ENCODE results near the gene DNAH8. TPM values are rescaled to one million over a fixed set of nuclear protein-coding genes. Genes with fewer than 3 reads are reported as not detected.

The DNAH8 gene, protein sequence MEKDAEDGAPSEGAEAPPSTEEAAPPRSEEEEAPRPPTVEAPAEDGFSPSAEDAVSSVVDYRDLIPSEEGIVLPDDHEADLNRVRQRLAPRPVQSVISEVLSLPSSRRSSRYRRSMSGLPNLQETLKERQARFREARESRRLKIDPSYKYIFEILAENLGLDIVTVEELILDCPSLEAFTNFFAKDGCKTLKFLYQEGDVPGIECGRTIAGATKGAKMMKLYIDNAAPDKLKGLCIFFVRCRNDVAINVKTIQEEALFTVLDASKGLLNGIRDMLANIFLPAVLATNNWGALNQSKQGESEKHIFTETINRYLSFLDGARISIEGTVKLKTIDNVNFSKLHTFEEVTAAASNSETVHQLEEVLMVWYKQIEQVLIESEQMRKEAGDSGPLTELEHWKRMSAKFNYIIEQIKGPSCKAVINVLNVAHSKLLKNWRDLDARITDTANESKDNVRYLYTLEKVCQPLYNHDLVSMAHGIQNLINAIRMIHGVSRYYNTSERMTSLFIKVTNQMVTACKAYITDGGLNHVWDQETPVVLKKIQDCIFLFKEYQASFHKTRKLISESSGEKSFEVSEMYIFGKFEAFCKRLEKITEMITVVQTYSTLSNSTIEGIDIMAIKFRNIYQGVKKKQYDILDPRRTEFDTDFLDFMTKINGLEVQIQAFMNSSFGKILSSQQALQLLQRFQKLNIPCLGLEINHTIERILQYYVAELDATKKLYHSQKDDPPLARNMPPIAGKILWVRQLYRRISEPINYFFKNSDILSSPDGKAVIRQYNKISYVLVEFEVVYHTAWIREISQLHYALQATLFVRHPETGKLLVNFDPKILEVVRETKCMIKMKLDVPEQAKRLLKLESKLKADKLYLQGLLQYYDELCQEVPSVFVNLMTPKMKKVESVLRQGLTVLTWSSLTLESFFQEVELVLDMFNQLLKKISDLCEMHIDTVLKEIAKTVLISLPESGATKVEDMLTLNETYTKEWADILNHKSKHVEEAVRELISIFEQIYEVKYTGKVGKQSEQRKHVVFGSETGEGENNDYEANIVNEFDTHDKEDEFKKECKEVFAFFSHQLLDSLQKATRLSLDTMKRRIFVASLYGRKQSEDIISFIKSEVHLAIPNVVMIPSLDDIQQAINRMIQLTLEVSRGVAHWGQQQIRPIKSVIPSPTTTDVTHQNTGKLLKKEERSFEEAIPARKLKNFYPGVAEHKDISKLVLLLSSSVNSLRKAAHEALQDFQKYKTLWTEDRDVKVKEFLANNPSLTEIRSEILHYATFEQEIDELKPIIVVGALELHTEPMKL (N-terminal part only)
- total RNA-seq: under 1 TPM; 0.06 to 0.11 TPM

DNA sequence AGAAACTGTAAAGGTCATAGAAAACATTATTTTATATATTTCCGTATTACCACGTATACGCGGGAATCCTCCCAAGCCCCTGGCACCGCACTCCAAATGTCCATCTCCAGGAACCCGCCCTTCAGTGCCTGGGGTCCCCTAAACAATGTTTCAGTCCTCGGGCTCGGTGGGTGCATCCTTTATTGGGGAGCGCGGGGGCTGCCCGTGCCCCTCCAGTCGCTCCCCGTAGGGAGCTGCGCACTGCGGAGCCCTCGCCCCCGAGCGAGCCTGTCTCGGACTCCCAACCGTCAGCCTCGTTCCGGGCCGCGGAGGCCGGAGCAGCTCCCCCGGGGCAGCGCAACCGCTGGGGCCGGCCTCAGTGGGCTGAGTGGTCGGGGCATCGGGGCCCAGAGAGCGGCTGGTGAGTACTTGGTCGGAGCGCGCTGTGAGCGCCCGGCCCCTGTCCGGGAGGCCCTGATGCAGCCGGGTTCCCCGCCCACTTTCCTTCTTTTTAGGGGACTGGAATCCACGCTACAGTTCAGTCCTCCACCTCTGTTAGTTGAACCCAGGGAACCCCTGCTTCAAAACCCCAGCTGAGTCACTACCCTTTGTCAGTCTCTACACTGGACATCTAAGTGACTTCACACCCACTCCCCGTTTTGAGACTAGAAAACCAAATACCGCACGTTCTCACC, at the start of gene DNAH8:
DNAH8 (plus strand) TSS at position 296 of the 674 bp plus-strand sequence. CDS start 7,499 bp downstream, outside the sequence.
- DNase-seq (peak; percentile 63), ATAC-seq (ENCODE audit: low read depth) (peak; percentile 7)
- peak within 1 kb of the TSS; percentile 70 for H3K4me3 Mint-ChIP-seq
- H3K36me3 Mint-ChIP-seq: peaks cover 12% of the 10 kb centered on the region
- POLR2A ChIA-PET: interaction anchor here (1.4 to 3.2 kb wide), 3 partner anchors 10 to 76 kb away, joined by 4 to 53 read pairs (median 15); partner anchors contain the start of genes BTBD9 and GLO1
- H3K27ac Mint-ChIP-seq: peak within 1 kb of the TSS; percentile 93
- H3K9me3 Mint-ChIP-seq: peaks cover 9% of the 10 kb centered on the region
- H3K4me1 Mint-ChIP-seq: peaks cover 37% of the 10 kb centered on the region
- peaks cover 24% of the 10 kb centered on the region for H3K27me3 Mint-ChIP-seq

DNA sequence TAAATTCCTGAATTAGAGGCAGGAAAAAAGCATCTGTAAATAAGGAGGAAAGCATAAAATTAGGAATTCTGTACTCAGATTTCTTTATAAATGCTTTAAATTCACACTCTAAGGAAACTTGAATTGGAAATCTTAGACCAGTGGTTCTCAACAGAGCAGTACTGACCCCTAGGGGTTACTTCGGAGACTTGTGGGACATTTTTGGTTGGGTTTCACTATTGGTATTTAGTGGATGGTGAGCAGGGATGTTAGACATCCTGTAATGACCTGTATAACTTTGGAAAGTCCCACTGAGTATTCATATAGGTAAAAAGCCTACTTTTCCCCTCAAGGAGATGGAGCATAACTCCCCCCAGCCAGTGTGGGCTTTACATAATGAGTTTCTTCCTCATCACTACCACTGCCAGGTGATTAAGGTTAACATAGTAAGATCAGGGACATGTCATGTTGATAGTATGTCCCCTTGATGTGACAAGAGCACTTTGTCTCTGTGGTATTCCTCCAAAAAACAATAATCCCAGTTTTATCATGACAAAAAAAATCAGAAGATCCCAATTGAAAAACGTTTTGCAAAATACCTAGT, 43.1 kb upstream of the DNAH8 start:
- peaks cover 33% of the 10 kb centered on the region for H3K36me3 Mint-ChIP-seq
- peaks cover 3% of the 10 kb centered on the region for H3K9me3 Mint-ChIP-seq
- H3K27me3 Mint-ChIP-seq: no peaks in the 10 kb centered on the region
- H3K4me1 Mint-ChIP-seq: peaks cover 21% of the 10 kb centered on the region
- no peak overlapping the region for H3K4me3 Mint-ChIP-seq
- ATAC-seq (ENCODE audit: low read depth) (peak; percentile 86), DNase-seq (no peak)
- no peak overlapping the region for H3K27ac Mint-ChIP-seq
- POLR2A ChIA-PET: no interaction called here

DNA sequence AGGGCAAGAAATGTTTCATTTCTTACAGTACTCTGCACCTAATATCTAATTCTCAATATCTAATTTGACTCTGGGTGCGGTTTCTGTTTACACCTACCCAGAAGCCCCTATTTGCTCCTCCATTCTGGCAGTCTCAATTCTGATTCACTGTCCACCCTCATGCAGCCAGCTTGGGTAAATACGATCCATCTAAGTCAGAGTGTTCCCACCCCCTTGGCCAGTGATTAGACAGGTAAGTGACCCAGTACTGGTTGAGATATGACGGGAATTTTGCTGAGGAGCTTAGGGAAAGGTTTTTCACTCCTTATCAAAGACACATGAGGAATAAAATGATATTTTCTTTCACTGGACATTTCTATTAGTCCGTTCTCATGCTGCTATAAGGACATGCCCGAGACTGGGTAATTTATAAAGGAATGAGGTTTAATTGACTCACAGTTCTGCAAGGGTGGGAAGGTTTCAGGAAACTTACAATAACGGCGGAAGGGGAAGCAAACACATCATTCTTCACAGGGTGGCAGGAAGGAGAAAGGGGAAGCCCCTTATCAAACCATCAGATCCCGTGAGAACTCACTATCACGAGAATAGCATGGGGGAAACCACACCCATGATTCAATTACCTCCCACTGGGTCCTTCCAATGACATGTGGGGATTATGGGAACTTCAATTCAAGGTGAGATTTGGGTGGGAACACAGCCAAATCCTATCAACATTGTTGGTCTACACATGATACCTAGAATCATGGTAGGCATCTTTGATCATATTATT, 41.5 kb upstream of the DNAH8 start:
- DNase-seq: no peak
- H3K27ac Mint-ChIP-seq: peak overlapping the region; percentile 52

DNA sequence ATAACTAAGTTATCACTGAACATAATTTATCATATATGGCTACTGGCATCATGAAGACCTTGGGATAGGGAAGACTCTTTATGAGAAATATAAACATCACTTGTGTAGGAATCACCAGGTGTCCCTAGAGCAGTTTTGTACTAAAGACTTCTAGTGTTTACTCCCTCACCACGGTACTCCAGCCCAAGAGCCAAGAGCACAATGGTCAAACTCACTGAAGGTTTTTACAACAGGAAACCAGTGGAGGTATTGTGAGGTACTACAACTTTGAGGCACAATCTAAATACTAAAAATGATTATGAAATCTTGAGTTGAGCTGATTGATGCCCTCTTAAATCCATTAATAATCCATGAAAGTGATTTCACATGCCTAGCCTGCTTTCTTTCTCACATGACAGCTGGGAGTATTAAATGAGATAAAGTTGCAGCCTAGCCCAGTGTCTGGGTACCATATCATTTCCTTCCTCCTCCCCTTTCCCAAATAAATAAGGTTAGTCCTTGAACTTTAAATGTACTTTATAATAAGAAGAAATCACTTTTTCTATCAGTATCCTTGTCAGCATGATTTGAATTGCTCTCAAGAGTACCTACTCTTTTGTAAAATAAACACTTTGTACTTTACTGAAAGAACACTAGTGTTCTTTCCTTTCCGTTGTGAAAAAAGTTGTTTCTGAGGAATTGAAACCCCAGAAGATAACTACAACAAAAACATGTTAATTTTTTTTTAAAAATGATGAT, 38.7 kb upstream of the DNAH8 start:
- Mint-ChIP-seq H3K27ac (no peak overlapping the region), H3K9me3 (peaks cover 3% of the 10 kb centered on the region), H3K4me3 (no peak overlapping the region), H3K27me3 (no peaks in the 10 kb centered on the region), H3K36me3 (peaks cover 47% of the 10 kb centered on the region), H3K4me1 (peaks cover 25% of the 10 kb centered on the region)
- POLR2A ChIA-PET: interaction anchor here (0.6 kb wide), 1 partner anchor 32 kb away, joined by 4 read pairs; no protein-coding TSS in a partner anchor
- DNase-seq (no peak), ATAC-seq (ENCODE audit: low read depth) (no peak)

More for the DNA sequence above, 41.5 kb upstream of the DNAH8 start:
- Mint-ChIP-seq H3K36me3 (peaks cover 40% of the 10 kb centered on the region), H3K4me1 (peaks cover 23% of the 10 kb centered on the region), H3K9me3 (peaks cover 3% of the 10 kb centered on the region), H3K4me3 (no peak overlapping the region), H3K27me3 (no peaks in the 10 kb centered on the region)
- POLR2A ChIA-PET: interaction anchor here (0.8 kb wide), 1 partner anchor 29 kb away, joined by 3 read pairs; the partner anchor contains the start of gene GLO1
- ATAC-seq (ENCODE audit: low read depth): no peak

DNA sequence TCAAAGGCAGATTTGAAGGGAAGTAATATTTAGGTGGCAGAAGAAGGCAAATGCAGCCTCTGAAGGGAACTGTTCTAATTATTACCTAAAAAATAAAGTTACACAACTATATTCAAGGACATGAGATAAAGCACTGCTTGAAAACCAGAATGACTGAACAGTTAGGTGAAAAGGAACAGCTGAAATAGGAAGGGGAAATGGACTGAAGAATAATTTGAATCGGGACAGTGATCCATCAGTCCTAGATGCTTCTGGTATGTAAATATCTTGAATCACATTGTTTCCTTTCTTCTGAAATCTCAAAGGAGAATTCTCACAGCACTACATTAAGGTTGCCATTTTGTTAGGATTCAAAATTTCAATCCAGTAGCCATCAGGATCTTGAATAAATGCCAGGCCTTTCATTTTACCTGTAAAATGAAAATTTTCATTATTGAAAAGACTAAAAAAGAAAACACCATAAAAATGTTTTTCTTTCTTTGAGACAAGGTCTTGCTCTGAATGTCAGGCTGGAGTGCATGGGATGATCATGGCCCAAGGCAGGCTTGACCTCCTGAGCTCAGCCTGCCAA, 38.1 kb upstream of the DNAH8 start:
- no peaks in the 10 kb centered on the region for H3K27me3 Mint-ChIP-seq
- H3K4me1 Mint-ChIP-seq: peaks cover 23% of the 10 kb centered on the region
- no peak for ATAC-seq (ENCODE audit: low read depth)
- H3K9me3 Mint-ChIP-seq: peaks cover 3% of the 10 kb centered on the region
- POLR2A ChIA-PET: no interaction called here
- H3K27ac Mint-ChIP-seq: no peak overlapping the region
- H3K4me3 Mint-ChIP-seq: no peak overlapping the region
- DNase-seq: no peak
- peaks cover 50% of the 10 kb centered on the region for H3K36me3 Mint-ChIP-seq

DNA sequence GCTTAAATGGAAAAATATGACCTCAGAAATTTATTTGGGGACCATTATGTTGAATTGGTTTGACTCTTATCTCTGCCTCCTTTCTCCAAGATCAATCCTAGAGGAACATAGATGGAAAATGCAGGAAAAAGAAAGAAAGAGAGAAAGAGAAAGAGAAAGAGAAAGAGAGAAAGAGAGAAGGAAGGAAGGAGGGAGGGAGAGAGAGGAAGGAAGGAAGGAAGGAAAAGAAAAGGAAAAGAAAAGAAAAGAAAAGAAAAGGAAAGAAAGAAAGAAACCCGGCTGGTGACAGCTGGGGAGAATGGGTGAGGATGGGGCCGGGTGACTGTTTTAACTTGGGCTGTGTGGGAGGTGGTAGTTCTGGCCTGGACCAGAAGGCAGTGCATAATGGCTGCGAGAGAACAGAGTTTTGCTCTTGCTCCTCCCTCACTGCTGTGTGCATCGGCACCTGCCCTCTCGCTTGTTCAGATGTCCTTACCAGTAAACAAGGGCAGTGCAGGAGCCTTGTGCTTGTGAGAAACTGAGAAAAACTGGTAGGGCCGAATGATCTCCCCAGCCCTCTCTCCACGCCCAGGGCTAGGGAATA, 36.8 kb upstream of the DNAH8 start:
- no peak overlapping the region for H3K4me3 Mint-ChIP-seq
- no peaks in the 10 kb centered on the region for H3K27me3 Mint-ChIP-seq
- peak overlapping the region; percentile 65 for H3K27ac Mint-ChIP-seq
- ATAC-seq (ENCODE audit: low read depth) (no peak), DNase-seq (no peak)
- peaks cover 19% of the 10 kb centered on the region for H3K4me1 Mint-ChIP-seq
- peaks cover 53% of the 10 kb centered on the region for H3K36me3 Mint-ChIP-seq
- POLR2A ChIA-PET: no interaction called here
- peaks cover 3% of the 10 kb centered on the region for H3K9me3 Mint-ChIP-seq

DNA sequence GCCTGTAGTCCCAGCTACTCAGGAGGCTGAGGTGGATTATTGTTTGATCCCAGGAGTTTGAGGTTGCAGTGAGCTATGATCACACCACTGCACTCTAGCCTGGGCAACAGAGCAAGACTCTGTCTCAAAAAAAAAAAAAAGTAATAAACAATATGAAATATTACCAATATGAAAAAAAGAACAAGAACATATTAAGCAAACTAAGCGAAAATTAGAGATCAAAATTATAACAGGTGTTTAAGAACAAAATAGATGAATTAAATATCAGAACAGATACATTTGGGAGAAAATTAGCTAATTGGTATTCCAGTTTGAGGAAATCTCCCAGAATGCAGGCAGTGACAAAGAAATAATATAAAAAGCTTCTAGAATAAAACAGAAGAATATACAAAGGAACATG, 35.4 kb upstream of the DNAH8 start:
- DNase-seq (no peak), ATAC-seq (ENCODE audit: low read depth) (no peak)
- POLR2A ChIA-PET: no interaction called here
- H3K9me3 Mint-ChIP-seq: no peaks in the 10 kb centered on the region
- H3K27me3 Mint-ChIP-seq: no peaks in the 10 kb centered on the region
- H3K36me3 Mint-ChIP-seq: peaks cover 43% of the 10 kb centered on the region
- H3K4me3 Mint-ChIP-seq: no peak overlapping the region
- no peak overlapping the region for H3K27ac Mint-ChIP-seq
- H3K4me1 Mint-ChIP-seq: peaks cover 8% of the 10 kb centered on the region

DNA sequence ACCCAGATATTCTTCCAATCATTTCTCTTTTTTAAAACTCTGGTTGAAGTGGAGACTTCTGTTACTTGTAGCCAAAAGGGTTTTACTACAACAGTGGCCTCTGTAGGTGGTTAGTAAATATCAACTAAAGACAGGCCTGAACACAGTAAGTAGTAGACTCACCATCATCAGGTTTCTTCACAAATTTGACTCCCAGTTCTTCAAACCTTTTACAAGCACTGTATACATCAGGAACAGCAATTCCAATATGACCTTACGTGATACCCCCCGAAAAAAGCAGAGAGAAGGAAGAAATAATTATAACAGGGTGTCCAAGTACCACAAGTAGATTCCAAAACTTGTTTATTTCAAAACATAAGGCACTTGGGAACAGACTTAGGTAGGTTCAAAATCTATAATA, 33.3 kb upstream of the DNAH8 start:
- DNase-seq: no peak
- H3K27me3 Mint-ChIP-seq: no peaks in the 10 kb centered on the region

DNA sequence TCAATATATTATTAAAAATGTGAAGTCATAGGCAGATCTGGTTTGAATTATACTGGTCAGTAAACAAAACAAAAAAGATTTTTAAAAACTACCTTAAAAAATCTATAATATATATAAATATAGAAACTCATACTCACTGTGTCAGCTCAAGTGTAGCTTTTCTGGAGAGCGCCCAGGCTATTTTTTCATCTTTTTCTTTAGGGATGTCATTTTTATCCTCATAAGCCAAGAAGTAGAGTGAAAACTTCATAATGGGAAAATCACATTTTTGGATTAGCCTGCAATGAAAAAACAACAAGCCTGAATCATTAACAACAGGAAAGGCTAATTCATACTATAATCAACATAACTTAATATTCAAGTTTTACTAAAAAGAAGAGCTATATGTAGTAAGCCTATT, 30.9 kb upstream of the DNAH8 start:
- POLR2A ChIA-PET: no interaction called here
- H3K4me3 Mint-ChIP-seq: no peak overlapping the region
- H3K27me3 Mint-ChIP-seq: no peaks in the 10 kb centered on the region
- no peak overlapping the region for H3K27ac Mint-ChIP-seq
- ATAC-seq (ENCODE audit: low read depth) (no peak), DNase-seq (no peak)
- peaks cover 21% of the 10 kb centered on the region for H3K4me1 Mint-ChIP-seq
- H3K36me3 Mint-ChIP-seq: peaks cover 28% of the 10 kb centered on the region
- no peaks in the 10 kb centered on the region for H3K9me3 Mint-ChIP-seq

More for the DNA sequence above, 33.3 kb upstream of the DNAH8 start:
- Mint-ChIP-seq H3K27ac (no peak overlapping the region), H3K36me3 (peaks cover 32% of the 10 kb centered on the region), H3K4me1 (peaks cover 12% of the 10 kb centered on the region), H3K9me3 (no peaks in the 10 kb centered on the region), H3K4me3 (no peak overlapping the region)
- POLR2A ChIA-PET: no interaction called here
- ATAC-seq (ENCODE audit: low read depth): no peak

DNA sequence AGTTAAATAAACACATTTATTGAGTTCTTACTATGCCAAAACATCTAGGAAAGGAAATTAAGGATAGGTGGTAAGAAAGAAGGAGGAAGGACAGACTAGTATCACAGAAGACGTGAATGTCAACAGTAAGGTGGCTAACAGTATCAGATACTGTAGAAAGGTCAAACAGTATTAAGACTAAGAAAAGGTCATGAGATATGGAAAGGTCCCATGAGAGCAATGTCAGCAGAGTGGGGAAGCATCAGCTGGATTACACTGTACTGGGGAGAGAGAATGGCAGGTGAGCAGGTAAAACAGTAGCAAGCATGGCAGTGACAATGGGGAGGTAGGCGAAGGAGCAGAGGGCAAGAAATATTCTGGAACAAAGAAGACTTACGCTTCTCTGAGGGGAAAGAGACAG, 30.2 kb upstream of the DNAH8 start:
- Mint-ChIP-seq H3K36me3 (peaks cover 29% of the 10 kb centered on the region), H3K4me1 (peaks cover 24% of the 10 kb centered on the region), H3K4me3 (no peak overlapping the region), H3K27ac (no peak overlapping the region), H3K9me3 (no peaks in the 10 kb centered on the region), H3K27me3 (no peaks in the 10 kb centered on the region)
- POLR2A ChIA-PET: no interaction called here
- no peak for ATAC-seq (ENCODE audit: low read depth)
- no peak for DNase-seq

Data from activated naive CD8-positive, alpha-beta T cell treated with anti-CD3 and anti-CD28 coated beads, Interleukin-2, amount 10 ng/mL, durations not matched to agents 7 days and 5 days (primary cell).